K562 (cell line): ENCODE results near the gene SV2C. TPM values are rescaled to one million over a fixed set of nuclear protein-coding genes. Genes with fewer than 3 reads are reported as not detected.
A peak's percentile ranks its signal among the peaks of the same experiment; 100 is the strongest.

Experiments used
- BCL6 ChIP-seq: fragments of 250-450 bp; sonication (Bioruptor Pico); IDR thresholded peaks from 2 replicates; pipeline ENCODE4 v1.4.0; 2020
- GATA2 ChIP-seq: sonication (generic); formaldehyde crosslinking; IDR thresholded peaks from 2 replicates; pipeline ENCODE4 v1.4.0; 2020; ENCODE audit warnings: mild to moderate bottlenecking, missing genetic modification reagents
- GTF2E2 ChIP-seq: fragments of 200-800 bp; sonication (Bioruptor generic); IDR thresholded peaks from 2 replicates; pipeline ENCODE4 v1.6.1; 2016; ENCODE audit warnings: missing genetic modification characterization, missing compliant biosample characterization
- HDAC2 ChIP-seq: fragments of 450-650 bp; IDR thresholded peaks from 2 replicates; pipeline ENCODE4 v1.6.1; 2016; ENCODE audit warnings: mild to moderate bottlenecking
- HDAC3 ChIP-seq: fragments of 450-650 bp; IDR thresholded peaks from 2 replicates; pipeline ENCODE4 v1.6.1; 2018; ENCODE audit warnings: borderline replicate concordance, mild to moderate bottlenecking, moderate library complexity; ENCODE audit not compliant: partially characterized antibody
- HDGF ChIP-seq: fragments of 450-650 bp; IDR thresholded peaks from 2 replicates; pipeline ENCODE4 v1.6.1; 2016
- HNRNPL ChIP-seq: fragments of 200-400 bp; formaldehyde crosslinking; IDR thresholded peaks from 2 replicates; pipeline ENCODE4 v1.6.1; 2017; ENCODE audit warnings: low read depth, mild to moderate bottlenecking, low read length
- MTF1 ChIP-seq: fragments of 250-450 bp; sonication (Bioruptor Pico); IDR thresholded peaks from 2 replicates; pipeline ENCODE4 v1.9.0; 2021; ENCODE audit warnings: moderate library complexity, mild to moderate bottlenecking, inconsistent platforms, borderline replicate concordance
- POLR3A ChIP-seq: IDR thresholded peaks from 2 replicates; pipeline ENCODE4 v1.6.1; 2011; ENCODE audit warnings: borderline replicate concordance, mild to moderate bottlenecking, moderate library complexity; ENCODE audit not compliant: insufficient read length, insufficient read depth; ENCODE audit errors: extremely low read depth
- PTTG1 ChIP-seq: fragments of 450-650 bp; IDR thresholded peaks from 2 replicates; pipeline ENCODE4 v1.6.1; 2016; ENCODE audit warnings: low read depth, mild to moderate bottlenecking, missing genetic modification characterization, missing compliant biosample characterization
- RFX5 ChIP-seq: IDR thresholded peaks from 2 replicates; pipeline ENCODE4 v1.6.1; 2011; ENCODE audit warnings: low read depth, mild to moderate bottlenecking, improper control_type of control experiment, low read length
- RFX7 ChIP-seq: fragments of 250-450 bp; sonication (Bioruptor Pico); IDR thresholded peaks from 2 replicates; pipeline ENCODE4 v1.5.1; 2021; ENCODE audit warnings: mild to moderate bottlenecking
- SOX6 ChIP-seq: fragments of 450-650 bp; IDR thresholded peaks from 2 replicates; pipeline ENCODE4 v1.6.1; 2014; ENCODE audit warnings: mild to moderate bottlenecking
- TAF1 ChIP-seq: IDR thresholded peaks from 2 replicates; pipeline ENCODE4 v1.6.1; 2011; ENCODE audit warnings: mild to moderate bottlenecking, low read length, moderate library complexity; ENCODE audit not compliant: insufficient read depth, control insufficient read depth, severe bottlenecking; ENCODE audit errors: extremely low read depth
- ZNF354B ChIP-seq: fragments of 250-450 bp; sonication (Bioruptor Pico); IDR thresholded peaks from 2 replicates; pipeline ENCODE4 v1.4.0; 2020
- ZNF431 ChIP-seq: sonication (generic); formaldehyde crosslinking; IDR thresholded peaks from 2 replicates; pipeline ENCODE4 v1.8.0; 2022; ENCODE audit warnings: mild to moderate bottlenecking, missing genetic modification reagents
- ZNF561 ChIP-seq: fragments of 450-650 bp; formaldehyde crosslinking; conservative IDR thresholded peaks from 2 replicates; pipeline ENCODE4 v1.4.0; 2020; ENCODE audit warnings: mild to moderate bottlenecking, moderate library complexity
- ZNF785 ChIP-seq: fragments of 250-450 bp; sonication (Bioruptor Pico); IDR thresholded peaks from 2 replicates; pipeline ENCODE4 v1.4.0; 2020; ENCODE audit warnings: mild to moderate bottlenecking
- polyA plus RNA-seq, 8 experiments: library from polyadenylated mRNA; depleted of rRNA in 4 of 8; stranded (reverse) in 5 of 8; unstranded in 3 of 8; fragments of >200 nt; fragmentation: Nextera tagmentation in 2 of 8; fragmentation: Illumina TruSeq in 1 of 8; extraction: Ambion mirVana in 2 of 8; extraction: Trizol in 1 of 8; gene quantifications; 2 replicates each; pipeline versions ENCODE4 v1.2.1 to v1.2.3, GENCODE V29; 2011 to 2014; ENCODE audit warnings: inconsistent platforms in 1 of 8, missing spikeins in 1 of 8
- total RNA-seq, 7 experiments: library from RNA; depleted of rRNA in 6 of 7; stranded (reverse); fragments of >200 nt in 6 of 7; fragmentation: Illumina TruSeq in 2 of 7; extraction: Trizol in 2 of 7; gene quantifications; 2 replicates each; pipeline versions ENCODE4 v1.2.1 to v1.2.3, GENCODE V29; 2011 to 2021; ENCODE audit warnings: low replicate concordance in 1 of 7
- TF ChIP-seq, protein P1 (sequence below): fragments of 450-650 bp; IDR thresholded peaks from 2 replicates; pipeline ENCODE4 v1.6.1; 2016; ENCODE audit warnings: mild to moderate bottlenecking, moderate library complexity
- TF ChIP-seq, protein P2 (sequence below): fragments of 250-450 bp; sonication (Bioruptor Pico); IDR thresholded peaks from 2 replicates; pipeline ENCODE4 v1.6.1; 2021; ENCODE audit warnings: mild to moderate bottlenecking

The SV2C gene
- total and polyA plus RNA-seq, 9 of the 15 experiments (the other 6 are each of a cell fraction or from before 2014, with no cell fraction given): 0.05 TPM; not detected in 8

DNA sequence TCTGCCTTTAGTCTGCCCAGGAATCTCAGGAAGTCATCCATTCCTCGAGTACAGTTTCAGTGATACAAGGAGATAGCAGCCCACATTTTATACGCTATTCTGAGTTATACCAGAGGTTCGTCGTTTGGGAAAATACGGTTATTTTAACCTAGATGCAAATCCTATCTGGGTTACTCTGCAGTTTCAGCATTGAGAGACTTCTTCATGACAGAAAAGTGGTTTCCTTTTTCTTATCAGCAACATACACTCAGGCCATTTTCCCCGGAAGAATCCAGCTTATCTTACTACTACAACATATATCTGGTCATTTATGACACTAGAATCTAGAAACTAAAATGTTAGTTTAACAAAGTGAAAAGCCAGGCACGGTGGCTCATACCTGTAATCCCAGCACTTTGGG is 236.5 kb downstream of the SV2C start (continued):
- TF ChIP-seq, protein P1, sequence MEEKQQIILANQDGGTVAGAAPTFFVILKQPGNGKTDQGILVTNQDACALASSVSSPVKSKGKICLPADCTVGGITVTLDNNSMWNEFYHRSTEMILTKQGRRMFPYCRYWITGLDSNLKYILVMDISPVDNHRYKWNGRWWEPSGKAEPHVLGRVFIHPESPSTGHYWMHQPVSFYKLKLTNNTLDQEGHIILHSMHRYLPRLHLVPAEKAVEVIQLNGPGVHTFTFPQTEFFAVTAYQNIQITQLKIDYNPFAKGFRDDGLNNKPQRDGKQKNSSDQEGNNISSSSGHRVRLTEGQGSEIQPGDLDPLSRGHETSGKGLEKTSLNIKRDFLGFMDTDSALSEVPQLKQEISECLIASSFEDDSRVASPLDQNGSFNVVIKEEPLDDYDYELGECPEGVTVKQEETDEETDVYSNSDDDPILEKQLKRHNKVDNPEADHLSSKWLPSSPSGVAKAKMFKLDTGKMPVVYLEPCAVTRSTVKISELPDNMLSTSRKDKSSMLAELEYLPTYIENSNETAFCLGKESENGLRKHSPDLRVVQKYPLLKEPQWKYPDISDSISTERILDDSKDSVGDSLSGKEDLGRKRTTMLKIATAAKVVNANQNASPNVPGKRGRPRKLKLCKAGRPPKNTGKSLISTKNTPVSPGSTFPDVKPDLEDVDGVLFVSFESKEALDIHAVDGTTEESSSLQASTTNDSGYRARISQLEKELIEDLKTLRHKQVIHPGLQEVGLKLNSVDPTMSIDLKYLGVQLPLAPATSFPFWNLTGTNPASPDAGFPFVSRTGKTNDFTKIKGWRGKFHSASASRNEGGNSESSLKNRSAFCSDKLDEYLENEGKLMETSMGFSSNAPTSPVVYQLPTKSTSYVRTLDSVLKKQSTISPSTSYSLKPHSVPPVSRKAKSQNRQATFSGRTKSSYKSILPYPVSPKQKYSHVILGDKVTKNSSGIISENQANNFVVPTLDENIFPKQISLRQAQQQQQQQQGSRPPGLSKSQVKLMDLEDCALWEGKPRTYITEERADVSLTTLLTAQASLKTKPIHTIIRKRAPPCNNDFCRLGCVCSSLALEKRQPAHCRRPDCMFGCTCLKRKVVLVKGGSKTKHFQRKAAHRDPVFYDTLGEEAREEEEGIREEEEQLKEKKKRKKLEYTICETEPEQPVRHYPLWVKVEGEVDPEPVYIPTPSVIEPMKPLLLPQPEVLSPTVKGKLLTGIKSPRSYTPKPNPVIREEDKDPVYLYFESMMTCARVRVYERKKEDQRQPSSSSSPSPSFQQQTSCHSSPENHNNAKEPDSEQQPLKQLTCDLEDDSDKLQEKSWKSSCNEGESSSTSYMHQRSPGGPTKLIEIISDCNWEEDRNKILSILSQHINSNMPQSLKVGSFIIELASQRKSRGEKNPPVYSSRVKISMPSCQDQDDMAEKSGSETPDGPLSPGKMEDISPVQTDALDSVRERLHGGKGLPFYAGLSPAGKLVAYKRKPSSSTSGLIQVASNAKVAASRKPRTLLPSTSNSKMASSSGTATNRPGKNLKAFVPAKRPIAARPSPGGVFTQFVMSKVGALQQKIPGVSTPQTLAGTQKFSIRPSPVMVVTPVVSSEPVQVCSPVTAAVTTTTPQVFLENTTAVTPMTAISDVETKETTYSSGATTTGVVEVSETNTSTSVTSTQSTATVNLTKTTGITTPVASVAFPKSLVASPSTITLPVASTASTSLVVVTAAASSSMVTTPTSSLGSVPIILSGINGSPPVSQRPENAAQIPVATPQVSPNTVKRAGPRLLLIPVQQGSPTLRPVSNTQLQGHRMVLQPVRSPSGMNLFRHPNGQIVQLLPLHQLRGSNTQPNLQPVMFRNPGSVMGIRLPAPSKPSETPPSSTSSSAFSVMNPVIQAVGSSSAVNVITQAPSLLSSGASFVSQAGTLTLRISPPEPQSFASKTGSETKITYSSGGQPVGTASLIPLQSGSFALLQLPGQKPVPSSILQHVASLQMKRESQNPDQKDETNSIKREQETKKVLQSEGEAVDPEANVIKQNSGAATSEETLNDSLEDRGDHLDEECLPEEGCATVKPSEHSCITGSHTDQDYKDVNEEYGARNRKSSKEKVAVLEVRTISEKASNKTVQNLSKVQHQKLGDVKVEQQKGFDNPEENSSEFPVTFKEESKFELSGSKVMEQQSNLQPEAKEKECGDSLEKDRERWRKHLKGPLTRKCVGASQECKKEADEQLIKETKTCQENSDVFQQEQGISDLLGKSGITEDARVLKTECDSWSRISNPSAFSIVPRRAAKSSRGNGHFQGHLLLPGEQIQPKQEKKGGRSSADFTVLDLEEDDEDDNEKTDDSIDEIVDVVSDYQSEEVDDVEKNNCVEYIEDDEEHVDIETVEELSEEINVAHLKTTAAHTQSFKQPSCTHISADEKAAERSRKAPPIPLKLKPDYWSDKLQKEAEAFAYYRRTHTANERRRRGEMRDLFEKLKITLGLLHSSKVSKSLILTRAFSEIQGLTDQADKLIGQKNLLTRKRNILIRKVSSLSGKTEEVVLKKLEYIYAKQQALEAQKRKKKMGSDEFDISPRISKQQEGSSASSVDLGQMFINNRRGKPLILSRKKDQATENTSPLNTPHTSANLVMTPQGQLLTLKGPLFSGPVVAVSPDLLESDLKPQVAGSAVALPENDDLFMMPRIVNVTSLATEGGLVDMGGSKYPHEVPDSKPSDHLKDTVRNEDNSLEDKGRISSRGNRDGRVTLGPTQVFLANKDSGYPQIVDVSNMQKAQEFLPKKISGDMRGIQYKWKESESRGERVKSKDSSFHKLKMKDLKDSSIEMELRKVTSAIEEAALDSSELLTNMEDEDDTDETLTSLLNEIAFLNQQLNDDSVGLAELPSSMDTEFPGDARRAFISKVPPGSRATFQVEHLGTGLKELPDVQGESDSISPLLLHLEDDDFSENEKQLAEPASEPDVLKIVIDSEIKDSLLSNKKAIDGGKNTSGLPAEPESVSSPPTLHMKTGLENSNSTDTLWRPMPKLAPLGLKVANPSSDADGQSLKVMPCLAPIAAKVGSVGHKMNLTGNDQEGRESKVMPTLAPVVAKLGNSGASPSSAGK: no peak
- TF ChIP-seq HNRNPL (no peak), HDGF (no peak), HDAC2 (peak; percentile 93; the same call in 1 of the 2 replicates), SOX6 (peak; percentile 93), ZNF785 (no peak), ZNF561 (CRISPR knock-in tag) (no peak), RFX7 (CRISPR knock-in tag) (no peak), BCL6 (CRISPR knock-in tag) (peak; percentile 75; the same call in 1 of the 2 replicates), HDAC3 (peak; percentile 88), GATA2 (CRISPR knock-in tag) (peak; percentile 81), RFX5 (no peak), GTF2E2 (tag) (0 out of 2 replicates have a peak, but pooled peaks have one; percentile 66), MTF1 (CRISPR knock-in tag) (no peak), ZNF431 (CRISPR knock-in tag) (no peak), PTTG1 (no peak), TAF1 (no peak), POLR3A (no peak), ZNF354B (CRISPR knock-in tag) (no peak)
- TF ChIP-seq, protein P2, sequence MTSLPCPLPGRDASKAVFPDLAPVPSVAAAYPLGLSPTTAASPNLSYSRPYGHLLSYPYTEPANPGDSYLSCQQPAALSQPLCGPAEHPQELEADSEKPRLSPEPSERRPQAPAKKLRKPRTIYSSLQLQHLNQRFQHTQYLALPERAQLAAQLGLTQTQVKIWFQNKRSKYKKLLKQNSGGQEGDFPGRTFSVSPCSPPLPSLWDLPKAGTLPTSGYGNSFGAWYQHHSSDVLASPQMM: no peak
